Activated CD8-positive, alpha-beta memory T cell treated with anti-CD3 and anti-CD28 coated beads, Interleukin-2, amount 50 U/mL, for 24 hours (primary cell): ENCODE results near the gene RBM18.

Experiments
- DNase-seq: peaks from one replicate; pipeline ENCODE4 v3.0.0-alpha.2; 2020; ENCODE audit errors: extremely low read depth

Gene RBM18

DNA sequence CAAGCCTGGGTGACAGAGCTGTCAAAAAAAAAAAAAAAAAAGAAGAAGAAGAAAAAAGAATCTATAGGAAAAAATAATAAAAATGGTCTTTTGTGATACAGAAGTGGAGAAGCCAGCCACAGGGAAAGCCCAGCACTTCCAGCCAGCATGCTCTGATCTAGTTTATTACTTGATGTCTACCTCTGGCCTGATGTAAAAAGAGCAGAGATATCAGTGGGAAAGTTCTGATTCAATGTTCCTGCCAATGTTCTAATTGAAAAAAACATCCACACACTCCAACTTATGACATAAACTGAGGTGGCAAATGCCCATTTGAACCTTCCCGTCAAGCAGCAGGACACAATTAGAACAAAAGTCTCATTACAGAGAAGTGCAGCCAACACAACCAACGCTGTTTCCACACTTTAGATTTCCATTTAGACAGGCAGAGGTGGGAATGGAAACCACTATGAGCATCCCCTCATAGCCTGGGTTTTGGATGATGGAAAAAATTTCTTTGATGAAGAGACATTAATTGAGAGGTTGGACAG lies 5.7 kb downstream of the RBM18 start:
- no peak for DNase-seq

DNA sequence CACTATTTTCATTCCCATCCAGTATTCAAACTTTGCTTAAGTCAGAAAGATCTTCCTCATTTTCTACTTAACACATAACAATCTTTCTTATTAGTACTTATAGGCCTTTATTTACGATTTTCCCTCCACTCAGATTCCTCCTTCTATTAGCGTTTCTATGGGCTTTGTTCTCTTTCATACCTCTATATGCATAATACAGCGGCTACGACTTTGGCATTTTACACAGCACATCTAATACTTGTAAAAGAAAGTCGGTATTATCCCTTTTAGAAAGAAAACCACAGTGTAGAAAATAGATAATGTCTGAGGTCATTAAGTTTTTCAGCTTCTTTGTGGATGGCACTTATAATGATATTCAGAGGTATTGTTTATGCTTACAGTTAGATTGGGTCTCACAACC lies 8.4 kb downstream of the RBM18 start:
- DNase-seq: no peak

DNA sequence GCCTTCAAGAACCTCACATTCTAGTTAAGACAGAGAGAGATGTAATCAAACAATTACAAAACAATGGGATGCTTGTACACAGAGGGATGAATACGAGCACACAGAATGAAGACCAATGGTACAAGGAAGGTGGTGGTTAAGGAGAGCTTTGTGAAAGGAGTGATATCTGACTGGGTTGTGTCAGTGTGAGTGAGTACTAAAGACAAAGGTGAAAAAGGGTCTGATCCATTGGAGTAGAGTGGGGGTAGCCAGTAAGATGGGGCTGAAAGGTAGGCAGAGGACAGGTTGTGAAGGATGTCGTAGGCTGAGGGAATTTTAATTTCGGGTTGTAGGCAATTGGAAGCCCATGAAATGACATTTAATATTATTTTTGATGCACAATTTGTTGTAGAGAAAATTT lies 9.9 kb downstream of the RBM18 start:
- DNase-seq: no peak

DNA sequence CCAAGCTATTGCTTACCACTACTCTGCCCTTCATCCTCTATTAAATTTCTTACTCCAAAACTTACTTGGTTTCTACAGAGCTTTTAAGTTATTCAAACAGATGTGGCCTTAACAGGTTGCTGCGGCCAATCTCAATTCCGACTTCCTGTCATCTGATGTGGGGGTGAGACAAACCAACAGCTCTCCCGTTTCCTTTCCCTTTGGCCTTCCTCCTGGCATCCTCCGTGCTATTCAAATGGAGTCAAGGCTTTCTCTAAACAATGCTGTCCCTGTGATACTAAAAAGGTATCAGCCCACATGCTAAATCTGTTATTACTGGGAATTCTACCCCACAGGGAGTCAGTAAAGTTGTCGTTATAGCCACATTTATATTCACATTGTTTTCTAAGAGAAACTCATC lies 11.8 kb downstream of the RBM18 start:
- no peak for DNase-seq

DNA sequence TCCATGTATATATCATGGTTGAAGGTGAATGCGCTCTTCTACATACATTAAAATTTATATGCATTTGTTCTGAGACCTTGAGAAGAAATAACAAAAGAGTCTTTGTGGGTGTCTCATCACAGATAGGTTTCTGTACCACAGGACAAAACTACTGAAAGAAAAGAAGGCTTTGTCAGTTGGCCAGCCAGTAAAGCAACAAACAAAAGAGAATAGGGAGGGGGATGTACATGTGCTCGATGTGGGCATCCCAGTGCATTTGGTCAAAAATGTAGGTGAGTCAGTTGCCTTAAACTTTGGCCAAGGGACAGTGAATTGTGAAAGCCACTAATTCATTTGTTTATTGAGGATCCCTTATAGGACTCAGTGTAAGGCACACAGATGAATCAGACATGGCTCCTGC lies 13.3 kb downstream of the RBM18 start:
- DNase-seq: no peak

DNA sequence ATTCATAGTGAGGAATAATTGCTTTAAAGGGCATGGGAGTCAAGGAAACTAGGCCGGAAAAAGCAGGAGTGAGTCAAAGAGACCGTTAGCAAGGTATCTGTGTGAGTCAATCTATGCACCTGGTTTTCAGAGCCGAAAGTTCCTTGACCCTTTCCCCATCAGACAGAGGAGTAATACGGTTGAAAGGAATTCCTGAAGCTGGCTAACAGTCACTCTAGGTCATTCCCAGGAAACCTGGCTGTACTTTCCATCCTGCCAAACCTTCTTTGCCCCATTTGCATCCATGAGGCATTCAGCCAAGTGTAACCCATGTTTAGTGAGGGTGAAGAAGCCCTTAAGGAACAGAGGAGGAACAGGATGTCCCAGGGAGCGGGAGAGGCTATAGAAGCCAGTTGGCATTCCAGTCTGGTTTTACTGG lies 16.2 kb downstream of the RBM18 start:
- no peak for DNase-seq

DNA sequence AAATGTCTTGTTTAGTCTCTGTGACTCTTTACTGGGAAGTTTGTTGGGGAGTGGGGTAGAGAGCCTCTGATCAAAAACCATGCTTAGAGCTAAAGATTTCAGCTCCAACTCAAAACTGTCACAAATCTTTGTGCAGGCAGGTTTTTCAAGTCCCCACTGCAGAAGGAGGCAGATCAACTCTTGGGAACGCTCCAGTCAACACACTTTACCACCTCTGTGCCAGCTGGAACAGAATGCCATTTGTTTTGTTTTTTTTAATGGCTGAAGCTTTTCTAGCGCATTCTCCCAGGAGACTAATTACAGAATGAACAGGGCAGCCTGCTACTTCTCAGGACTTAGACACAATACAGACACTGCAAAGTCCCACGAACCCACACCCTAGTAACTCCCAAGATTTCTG lies 18.0 kb downstream of the RBM18 start:
- DNase-seq: no peak

DNA sequence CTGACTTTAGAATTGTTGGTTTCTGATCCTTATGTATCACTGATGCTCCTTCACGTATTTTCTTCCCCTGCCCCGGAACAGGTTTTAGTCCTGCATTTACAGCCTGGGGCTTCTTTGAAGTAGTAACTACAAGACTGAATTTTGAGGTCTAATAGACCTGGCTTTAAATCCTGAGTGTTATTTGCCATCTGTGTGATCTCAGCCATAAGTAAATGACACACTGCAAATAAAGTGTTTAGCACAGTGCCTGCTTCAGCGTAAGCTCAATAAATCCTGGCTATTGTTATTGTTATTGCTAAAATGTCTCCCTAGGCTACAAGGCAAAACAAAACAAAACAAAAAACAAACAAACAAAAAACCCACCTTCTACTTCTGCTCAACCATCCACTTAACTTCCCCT lies 20.3 kb downstream of the RBM18 start:
- DNase-seq: no peak

DNA sequence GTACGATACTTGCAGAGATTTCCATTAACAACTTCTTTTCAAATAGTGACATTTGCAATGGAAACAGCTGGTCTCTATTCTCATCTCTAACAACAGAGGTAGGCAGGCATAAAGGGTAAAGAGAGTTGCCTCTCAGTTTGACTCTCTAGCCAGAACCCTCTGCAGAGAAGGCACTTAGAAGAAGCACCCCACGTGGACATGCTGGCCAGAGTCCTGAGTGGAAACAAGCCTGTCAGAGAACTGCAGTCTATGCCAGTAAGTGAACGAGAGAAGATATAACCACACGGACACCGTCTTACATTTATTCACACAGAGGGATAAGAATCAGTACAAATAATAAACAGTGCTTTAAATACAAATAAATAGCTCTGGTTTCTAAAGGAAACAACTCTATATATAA lies 24.9 kb downstream of the RBM18 start:
- DNase-seq: no peak

DNA sequence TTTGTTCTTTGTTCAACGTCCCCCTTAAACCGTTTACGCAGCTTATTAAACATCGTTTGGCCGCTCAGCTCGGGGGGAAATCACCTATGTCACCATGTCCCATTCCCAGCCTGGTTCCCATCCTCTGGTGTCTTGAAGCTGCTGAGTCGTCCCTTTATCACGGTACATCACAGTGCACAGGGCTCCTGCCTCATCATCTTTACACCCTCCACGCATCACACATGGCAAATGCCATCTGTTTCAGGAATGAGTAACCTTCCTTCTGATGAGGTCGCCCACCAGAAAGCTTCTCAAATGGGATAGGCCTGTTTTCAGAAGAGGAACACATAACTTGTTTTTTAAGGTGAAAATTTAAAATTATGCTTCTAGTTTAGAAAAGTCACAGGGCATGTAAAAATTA lies 28.0 kb downstream of the RBM18 start:
- DNase-seq: no peak

DNA sequence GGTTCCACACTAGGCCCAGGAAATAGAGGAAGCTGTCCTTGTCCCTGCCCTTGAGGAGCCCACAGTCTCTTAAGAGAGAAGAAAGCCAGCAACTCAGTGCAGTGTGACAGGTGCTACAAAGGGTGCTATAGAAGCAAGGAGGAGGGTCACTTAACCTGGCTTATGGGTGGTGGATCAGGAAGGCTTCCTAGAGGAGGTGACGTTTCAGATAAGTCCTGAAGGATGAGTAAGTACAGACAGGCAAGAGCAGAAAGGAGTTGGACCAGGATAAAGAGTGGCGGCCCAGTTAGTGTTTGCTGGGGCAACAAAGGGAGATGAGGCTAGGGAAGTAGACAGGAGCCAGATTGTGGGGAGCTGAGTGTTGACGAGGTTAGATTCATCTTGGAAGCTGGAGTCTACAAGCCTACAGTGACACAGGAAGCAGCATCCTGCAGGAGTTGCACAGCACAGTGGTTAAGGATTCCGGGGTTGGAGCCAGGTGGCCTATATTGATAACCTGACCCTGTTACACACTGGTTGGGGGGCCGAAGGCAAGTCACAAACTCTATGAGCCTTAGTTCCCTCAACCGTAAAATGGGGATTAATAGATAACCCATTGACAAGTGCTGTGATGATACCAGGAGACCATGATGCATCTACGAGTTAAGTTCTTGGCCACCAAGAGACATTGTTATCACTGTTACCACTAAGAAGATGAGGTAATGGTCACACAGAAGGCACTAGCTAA lies 30.5 kb downstream of the RBM18 start:
- no peak for DNase-seq

DNA sequence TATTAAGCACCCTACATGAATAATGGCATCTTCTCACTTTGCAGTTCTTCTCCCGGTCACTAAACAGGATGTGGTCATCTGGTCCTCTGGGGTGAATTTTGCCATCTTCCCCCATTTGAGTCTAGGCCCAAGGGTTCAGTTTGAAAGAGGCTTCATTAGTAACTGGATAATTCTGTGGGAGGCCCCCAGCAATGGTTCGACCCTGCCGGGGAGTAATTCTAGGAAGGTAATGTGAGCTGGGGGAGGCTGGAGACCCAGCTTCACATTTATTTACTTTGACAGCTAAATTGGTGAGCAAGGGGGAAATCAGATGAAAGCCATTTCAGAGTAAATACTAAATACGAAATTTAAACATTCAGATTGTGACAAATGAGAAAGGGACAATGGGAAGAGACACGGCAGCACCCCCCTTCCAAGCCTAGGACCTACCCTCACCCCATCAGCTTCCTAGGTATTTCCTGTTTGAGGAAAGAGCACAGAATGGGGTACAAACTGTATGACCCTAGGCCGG lies 31.8 kb downstream of the RBM18 start:
- DNase-seq: no peak

DNA sequence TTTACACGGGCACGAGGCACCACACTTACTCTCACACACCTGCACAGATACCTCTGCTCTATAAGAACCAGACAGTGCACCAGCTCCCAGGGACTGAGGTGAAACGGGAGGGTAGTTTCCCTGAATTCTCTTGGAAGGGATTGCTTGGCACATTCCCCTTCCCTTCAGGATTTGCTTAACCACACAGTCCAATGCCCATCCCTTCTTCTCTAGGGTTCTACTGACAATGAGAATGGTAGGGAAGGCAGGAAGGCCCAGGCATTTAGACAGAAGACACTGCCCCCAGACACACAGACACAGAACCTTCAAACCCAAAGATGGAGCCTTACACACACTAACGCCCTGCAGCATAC lies 35.2 kb downstream of the RBM18 start:
- no peak for DNase-seq

DNA sequence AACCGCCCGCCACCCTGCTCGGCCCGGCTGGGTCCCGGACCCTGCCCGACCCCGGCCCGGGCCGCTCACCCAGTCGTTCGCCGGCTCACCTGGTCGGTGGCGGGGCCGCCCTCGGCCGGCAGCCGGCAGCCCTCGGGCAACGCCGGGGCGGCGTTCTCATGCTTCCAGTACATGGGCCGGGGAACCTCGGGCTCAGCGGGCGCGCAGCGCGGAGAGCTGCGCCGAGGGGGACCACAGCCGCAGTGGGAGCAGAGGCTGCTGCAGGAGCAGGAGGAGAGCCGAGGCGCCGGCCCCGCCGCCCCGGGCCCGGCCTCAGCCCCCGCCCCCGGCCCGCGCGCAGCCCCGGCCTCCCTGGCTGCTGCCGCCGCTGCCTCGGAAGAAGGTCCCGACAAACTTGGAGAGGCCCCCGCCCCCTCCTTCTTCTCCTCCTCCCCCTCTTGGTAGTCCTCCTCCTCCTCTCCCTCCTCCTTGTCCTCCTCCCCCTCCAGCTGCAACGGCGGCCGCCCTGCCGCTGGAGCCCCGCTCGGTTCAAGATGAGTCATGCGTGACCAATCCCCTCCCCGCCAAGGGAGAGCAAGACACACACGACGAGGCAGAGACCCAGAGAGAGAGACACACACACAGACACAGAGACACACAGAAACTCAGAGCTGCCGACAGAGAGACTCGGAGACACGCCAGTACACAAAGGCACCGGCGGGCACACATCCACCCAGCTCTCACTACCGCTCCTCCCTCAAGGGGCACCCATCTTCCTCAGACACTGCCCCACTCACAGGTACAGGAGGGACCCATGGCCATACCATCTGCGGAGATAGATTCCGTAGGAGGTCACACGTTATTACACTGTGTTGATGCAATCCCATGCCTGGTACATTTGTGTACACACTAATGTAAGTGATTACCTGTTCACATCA lies 35.8 kb downstream of the RBM18 start, which contains the start of gene LHX6:
Gene LHX6, minus strand, starts transcription at position 390 of the 917 bp plus-strand sequence. Its CDS starts 217 bp downstream, at position 173.
- no peak for DNase-seq

DNA sequence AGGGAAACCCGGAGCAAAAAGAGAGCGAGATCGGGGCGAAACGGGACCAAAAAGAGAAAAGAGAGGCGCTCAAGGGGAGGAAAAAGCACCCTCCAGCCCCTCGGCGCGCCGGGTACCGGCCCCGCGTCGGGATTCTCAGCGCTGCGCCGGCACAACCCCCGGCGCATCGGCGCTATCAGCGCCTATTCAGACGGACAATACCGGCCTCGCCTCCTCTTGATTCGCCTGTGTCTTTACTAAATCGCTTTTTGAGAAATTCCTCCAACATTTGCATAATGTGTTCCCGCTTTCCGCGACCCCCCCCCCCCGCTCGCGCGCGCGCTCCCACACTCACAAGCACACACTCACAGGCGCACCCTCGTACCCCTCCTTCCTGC lies 36.5 kb downstream of the RBM18 start:
- no peak for DNase-seq

DNA sequence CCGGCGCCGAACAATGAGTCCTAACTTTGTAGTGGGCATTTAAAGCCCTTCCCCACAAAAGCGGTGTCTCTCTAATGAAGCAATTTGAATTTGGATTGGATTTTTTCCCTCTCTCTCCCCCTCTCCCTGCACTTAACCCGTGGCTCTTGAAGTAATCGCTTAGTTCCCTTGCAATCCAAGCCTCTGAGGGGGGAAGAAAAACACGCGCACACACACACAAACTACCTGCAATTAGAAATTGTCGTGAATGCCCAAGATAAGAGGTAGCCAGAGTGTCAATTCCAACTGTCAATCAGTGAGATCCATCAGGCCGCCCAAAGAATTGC lies 37.1 kb downstream of the RBM18 start:
- no peak for DNase-seq

DNA sequence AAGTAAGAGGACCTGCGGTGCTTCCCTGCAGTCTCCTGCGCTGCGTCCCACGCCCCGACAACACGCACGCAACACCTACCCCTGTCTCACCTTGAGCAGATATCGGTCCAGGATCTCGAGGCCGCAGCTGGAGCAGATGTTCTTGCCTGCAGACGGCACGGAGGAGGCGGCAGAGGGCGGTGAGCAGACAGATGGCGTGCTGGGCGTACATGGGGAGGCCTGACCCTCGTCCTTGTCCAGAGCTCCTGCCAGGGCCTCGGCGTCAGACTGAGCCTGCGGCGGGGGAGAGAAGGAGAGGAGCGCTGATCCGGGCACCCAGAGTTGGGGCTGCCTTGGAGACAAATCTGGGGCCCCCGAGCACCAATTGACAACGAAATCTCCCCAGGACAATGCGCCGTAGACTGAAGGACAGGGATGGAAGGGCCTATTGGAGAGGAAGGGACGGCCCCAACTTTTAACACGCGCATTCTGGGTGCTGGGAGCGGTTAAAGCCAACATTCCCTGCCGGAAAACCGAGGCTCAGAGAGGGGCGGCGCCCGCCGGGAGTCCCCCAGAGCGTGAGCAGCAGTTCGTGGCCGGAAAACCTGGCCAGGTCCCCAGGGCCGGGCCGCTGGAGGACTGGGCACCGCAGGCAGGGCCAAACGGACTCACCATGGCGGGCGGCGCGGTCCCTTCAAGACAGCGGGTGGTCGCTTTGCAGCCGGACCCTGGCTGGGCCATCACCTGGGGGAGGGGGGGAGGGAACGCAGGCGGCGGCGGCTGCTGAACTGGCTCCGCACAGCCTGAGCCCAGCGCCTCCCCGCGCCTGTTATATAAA lies 37.7 kb downstream of the RBM18 start:
- no peak for DNase-seq

DNA sequence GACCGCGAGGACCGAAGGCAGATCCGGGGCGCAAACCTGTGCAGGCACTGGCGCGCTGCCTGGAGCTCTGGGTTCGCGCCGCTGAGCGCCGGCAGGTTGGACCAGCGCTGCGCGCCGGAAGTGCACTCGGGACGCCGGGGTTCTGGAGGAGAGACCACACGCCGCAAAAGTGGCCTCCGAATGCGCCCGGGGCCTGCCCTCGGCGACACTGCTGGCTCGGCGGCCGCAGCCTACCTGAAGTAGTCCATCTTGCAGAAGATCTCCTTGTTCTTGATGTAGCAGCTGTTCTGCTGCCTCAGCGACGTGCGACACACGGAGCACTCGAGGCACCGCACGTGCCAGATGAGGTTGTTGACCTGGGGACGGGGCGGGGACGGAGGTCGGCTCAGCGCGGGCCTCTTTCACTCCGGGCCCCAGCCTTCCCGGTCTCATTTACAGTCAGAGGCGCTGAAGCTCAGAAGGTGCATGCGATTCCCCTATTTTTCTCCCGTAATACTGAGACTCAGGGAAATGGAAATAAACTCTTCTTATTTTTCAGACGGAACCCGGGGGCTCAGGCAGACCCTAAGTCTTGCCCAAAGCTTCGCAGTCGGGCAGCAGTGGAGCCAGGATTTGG lies 38.4 kb downstream of the RBM18 start:
- no peak for DNase-seq

DNA sequence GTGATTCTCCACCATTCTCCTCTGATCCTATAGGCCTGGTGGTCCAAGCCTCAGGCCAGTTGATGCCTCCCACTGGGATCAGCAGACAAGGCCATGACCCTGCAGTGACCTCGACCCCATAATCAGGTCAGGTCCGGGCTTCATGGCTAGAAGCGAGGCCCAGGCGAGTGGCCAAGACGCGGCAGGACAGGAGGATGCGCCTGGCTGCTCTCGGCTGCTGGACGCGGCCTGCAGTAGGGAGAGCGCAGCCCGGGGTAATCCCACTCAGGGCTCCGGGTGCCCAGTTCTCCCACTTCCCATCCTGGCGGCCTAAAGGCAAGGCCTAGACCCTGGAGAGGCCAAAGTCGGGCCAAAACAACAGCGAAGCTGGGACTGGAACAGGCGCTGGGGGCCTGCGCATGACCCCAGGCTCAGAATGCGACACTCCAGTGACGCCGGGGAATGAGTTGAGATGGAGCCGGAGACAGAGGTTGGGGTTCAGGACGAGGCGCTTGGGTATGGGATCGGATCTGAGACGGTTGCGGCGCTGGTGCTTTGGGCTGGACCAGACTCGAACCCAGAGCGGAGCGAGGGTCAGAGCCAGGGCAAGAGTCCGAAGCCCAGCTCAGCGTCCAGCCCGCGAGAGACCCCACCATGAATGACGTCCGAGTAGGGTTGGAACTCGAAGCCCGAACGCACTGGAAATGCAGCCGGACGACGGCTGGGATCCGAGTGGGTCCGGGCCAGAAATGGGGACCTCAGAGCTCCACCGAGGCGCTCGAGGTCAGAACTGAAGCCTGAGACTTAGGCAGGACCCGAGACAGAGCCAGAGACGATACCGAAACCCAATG lies 39.1 kb downstream of the RBM18 start:
- DNase-seq: no peak

DNA sequence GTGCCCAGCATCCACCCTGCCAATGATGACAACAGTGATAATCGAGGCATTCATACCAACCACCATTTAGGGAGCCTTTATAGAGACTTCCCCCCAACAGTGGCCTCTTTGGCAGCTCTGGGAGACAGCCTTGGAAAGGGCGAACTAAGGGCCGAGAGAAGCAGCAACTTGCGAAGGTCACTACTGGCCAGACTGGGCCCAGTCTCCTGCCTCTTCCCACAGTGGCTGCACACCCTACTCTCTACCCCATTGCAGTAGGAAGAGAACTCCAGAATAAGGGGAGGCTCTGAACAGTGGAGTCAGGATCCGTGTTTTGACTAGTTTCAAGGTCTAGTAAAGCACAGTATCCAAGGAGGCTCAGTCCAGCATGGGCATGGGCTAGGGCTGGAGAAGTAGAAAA lies 41.2 kb downstream of the RBM18 start:
- no peak for DNase-seq

DNA sequence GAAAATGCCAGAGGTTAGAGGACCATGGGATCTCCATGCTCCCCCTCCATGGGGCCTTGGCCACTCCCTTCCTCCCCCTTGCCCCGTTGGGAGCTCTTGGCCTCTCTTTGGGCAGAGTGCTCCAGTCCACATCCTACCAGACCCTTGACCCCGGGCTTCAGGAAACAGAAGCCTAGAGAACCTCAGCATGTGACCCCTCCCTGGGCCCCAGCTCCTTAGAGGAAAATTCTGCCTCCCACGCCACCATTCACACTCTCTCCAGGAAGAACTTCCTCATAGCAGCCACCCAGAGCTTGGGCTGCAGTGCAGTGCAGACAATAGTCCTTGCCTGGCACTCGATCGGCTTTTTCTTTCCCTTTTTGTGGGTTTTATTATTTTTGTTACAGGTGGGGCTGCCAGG lies 41.8 kb downstream of the RBM18 start:
- DNase-seq: no peak
